ENCODE data around the gene ENPP3.
"Not testable (repeated sequence)": the region's sequence is repeated elsewhere in the genome, so short reads cannot be mapped to it uniquely, and the experiment has no call there.

The ENPP3 gene

DNA sequence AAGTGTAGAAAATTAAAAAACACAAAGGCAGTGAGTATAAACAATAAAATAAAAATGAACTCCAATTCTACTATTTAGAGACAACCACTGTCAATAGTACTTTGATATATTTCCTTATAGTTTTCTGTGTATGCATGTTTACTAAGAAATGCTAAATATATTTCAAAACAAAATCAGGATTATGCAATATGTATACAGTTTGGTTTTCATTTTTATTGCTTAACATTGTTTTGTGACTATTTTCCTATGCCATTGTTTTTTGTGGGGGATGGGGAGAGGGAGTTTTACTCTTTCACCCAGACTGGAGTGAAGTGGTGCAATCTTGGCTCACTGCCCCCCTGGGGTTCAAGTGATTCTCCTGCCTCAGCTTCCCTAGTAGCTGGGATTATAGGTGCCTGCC is 44.5 kb downstream of the ENPP3 start:
- Histone ChIP-seq H3K27me3 (ENCODE audit: low read depth) (peaks cover 11% of the 10 kb centered on the region; the same call in 1 of the 2 replicates), H3K4me3 (no peak overlapping the region), H3K36me3 (replicated peaks) (no peaks in the 10 kb centered on the region), H3K9me3 (no peaks in the 10 kb centered on the region), H3K4me1 (peaks cover 5% of the 10 kb centered on the region; the same call in 1 of the 2 replicates)
- no peak for DNase-seq (ENCODE audit: low spot score in 2 of 2)
- in situ Hi-C loops (cut with MboI; ENCODE audit: low sequenced_read_pairs) = loop anchor here (25.0 kb wide), 2 partner anchors 481 to 581 kb away; no protein-coding TSS in a partner anchor

DNA sequence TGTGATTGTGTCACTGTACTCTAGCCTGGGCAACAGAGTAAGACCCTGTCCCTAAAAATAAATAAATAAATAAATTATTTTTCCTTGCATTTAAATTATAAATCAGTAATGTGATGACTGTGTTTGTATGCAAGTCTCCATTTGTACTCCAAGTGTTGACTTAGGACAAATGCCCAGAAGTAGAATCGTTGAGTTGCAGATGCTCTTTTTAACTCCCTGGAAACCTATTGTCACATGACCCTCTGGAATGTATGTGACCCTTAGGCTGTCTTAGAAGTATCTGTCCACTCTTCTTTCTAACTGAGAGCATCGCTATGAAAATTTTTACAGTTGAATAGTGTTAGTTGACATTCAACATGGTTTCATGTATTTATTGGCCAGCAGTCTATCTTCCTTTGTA is 45.3 kb downstream of the ENPP3 start:
- in situ Hi-C loops (cut with MboI; ENCODE audit: low sequenced_read_pairs) = loop anchor here (25.0 kb wide), 2 partner anchors 480 to 580 kb away; no protein-coding TSS in a partner anchor
- Histone ChIP-seq H3K27me3 (ENCODE audit: low read depth) (peaks cover 6% of the 10 kb centered on the region; the same call in 1 of the 2 replicates), H3K9me3 (no peaks in the 10 kb centered on the region), H3K36me3 (replicated peaks) (no peaks in the 10 kb centered on the region), H3K4me1 (peaks cover 5% of the 10 kb centered on the region; the same call in 1 of the 2 replicates), H3K4me3 (no peak overlapping the region)
- DNase-seq (ENCODE audit: low spot score in 2 of 2) = no peak

DNA sequence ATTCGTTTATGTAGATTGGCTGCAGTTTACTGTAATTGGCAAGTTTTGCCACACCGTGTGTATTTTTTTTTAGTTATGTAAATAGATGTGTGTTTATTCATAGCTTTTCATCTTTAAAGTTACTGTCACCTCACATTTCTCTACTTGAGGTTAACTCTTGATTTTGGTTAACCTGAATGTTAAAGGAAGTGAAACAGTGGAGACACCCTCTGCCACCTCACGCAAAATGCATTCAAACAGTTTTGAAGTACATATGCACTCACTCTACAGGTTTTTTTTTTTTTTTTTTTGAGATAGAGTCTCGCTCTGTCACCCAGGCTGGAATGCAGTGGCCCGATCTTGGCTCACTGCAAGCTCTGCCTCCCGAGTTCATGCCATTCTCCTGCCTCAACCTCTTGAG is 46.4 kb downstream of the ENPP3 start:
- H3K36me3 ChIP-seq (replicated peaks) = no peaks in the 10 kb centered on the region
- no peak overlapping the region for H3K4me3 ChIP-seq
- no peak for DNase-seq (ENCODE audit: low spot score in 2 of 2)
- H3K27me3 ChIP-seq (ENCODE audit: low read depth) = peaks cover 6% of the 10 kb centered on the region; the same call in 1 of the 2 replicates
- in situ Hi-C loops (cut with MboI; ENCODE audit: low sequenced_read_pairs) = loop anchor here (25.0 kb wide), 2 partner anchors 479 to 579 kb away; no protein-coding TSS in a partner anchor
- H3K4me1 ChIP-seq = peaks cover 2% of the 10 kb centered on the region; the same call in 1 of the 2 replicates
- H3K9me3 ChIP-seq = no peaks in the 10 kb centered on the region

DNA sequence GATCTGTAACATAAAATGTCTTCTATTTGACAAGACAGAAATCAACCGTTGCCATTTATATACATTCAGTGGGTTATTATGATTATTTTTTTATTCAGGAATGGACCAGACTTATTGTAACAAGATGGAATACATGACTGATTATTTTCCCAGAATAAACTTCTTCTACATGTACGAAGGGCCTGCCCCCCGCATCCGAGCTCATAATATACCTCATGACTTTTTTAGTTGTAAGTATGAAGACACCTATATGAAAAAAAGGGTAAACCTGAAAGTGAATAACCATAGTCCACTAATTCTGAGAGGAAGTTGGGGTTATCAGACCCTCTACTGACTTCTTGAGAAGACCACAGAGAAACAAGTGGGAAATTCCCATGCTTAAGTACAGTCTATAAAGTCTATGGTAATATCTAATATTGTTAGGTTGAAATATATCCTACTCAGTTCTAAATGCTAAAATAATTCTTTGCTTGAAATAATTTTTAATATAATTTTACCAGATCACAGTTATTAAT is 48.2 kb downstream of the ENPP3 start:
- Histone ChIP-seq H3K9me3 (no peaks in the 10 kb centered on the region), H3K4me3 (no peak overlapping the region), H3K27me3 (ENCODE audit: low read depth) (peaks cover 4% of the 10 kb centered on the region; the same call in 1 of the 2 replicates), H3K4me1 (no peaks in the 10 kb centered on the region), H3K36me3 (replicated peaks) (no peaks in the 10 kb centered on the region)
- in situ Hi-C loops (cut with MboI; ENCODE audit: low sequenced_read_pairs) = loop anchor here (25.0 kb wide), 2 partner anchors 477 to 577 kb away; no protein-coding TSS in a partner anchor
- no peak for DNase-seq (ENCODE audit: low spot score in 2 of 2)

DNA sequence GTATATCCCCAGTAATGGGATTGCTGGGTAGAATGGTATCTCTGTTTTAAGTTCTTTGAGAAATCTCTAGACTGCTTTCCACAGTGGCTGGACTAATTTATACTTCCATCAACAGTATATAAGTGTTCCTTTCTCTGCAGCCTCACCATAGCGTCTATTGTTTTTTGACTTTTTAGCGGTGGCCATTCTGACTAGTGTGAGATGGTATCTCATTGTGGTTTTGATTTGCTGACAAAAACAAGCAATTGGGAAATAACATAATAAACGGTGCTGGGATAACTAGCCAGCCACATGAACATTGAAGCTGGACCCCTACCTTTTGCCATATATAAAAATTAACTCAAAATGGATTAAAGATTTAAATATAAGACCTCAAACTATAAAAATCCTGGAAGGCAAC is 49.9 kb downstream of the ENPP3 start:
- Histone ChIP-seq H3K36me3 (replicated peaks) (no peaks in the 10 kb centered on the region), H3K4me1 (no peaks in the 10 kb centered on the region), H3K27me3 (ENCODE audit: low read depth) (no peaks in the 10 kb centered on the region), H3K4me3 (no peak overlapping the region), H3K9me3 (no peaks in the 10 kb centered on the region)
- no peak for DNase-seq (ENCODE audit: low spot score in 2 of 2)
- in situ Hi-C loops (cut with MboI; ENCODE audit: low sequenced_read_pairs) = loop anchor here (25.0 kb wide), 2 partner anchors 475 to 575 kb away; no protein-coding TSS in a partner anchor

DNA sequence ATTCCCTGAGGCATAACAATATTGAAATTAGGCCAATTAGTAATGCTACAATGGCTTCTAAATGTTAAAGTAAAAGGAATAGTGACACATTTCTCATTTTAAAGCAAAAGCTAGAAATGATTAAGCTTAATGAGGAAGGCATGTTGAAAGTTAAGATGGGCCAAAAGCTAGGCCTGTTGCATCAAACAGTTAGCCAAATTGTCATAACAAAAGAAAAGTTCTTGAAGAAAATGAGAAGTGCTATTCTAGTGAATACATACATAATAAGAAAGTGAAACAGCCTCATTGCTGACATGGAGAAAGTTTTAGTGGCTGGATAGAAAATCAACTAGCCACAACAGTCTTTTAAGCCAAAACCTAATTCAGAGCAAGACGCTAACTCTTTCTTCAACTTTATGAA is 51.2 kb downstream of the ENPP3 start:
- H3K4me1 ChIP-seq = no peaks in the 10 kb centered on the region
- H3K36me3 ChIP-seq (replicated peaks) = no peaks in the 10 kb centered on the region
- no peak overlapping the region for H3K4me3 ChIP-seq
- DNase-seq (ENCODE audit: low spot score in 2 of 2) = no peak
- no peaks in the 10 kb centered on the region for H3K9me3 ChIP-seq
- in situ Hi-C loops (cut with MboI; ENCODE audit: low sequenced_read_pairs) = loop anchor here (25.0 kb wide), 2 partner anchors 474 to 574 kb away; no protein-coding TSS in a partner anchor
- H3K27me3 ChIP-seq (ENCODE audit: low read depth) = no peaks in the 10 kb centered on the region

DNA sequence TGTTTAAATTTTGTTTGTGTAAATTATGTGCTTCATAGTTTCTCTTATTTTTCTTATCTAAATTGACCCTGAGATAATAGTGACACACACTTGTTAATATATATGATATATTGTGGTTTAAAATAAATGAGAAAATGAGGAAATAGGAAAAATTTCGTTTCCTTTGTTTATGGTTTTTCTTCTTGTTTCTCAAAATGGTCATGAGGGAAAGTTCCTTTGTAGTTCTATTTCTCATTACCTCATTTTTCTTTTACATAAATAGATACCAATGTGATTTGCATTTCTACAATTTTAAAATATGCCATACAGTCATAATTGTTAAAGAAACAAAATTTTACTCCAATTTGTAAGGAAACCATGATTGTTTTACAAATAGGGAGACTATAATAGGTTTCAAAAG is 54.9 kb downstream of the ENPP3 start:
- Histone ChIP-seq H3K4me1 (no peaks in the 10 kb centered on the region), H3K4me3 (no peak overlapping the region)

DNA sequence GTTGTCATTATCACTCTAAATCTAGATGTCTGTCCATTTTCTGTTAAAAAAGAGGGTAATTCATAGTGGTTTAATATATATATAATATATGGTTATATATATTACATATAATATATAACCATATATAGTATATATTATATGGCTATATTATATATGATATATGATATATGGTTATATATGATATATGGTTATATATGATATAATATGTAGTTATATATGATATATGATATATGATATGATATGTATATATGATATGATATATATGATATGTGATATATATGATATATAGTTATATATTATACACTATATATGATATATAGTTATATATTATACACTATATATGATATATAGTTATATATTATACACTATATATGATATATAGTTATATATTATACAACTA is 55.5 kb downstream of the ENPP3 start:
- Histone ChIP-seq H3K4me1 (no peaks in the 10 kb centered on the region), H3K4me3 (no peak overlapping the region), H3K27me3 (ENCODE audit: low read depth) (no peaks in the 10 kb centered on the region), H3K9me3 (no peaks in the 10 kb centered on the region), H3K36me3 (replicated peaks) (no peaks in the 10 kb centered on the region)
- DNase-seq (ENCODE audit: low spot score in 2 of 2) = no peak
- in situ Hi-C loops (cut with MboI; ENCODE audit: low sequenced_read_pairs) = loop anchor here (25.0 kb wide), 2 partner anchors 470 to 570 kb away; no protein-coding TSS in a partner anchor

More for the DNA sequence above, 54.9 kb downstream of the ENPP3 start:
- in situ Hi-C loops (cut with MboI; ENCODE audit: low sequenced_read_pairs) = loop anchor here (25.0 kb wide), 2 partner anchors 470 to 570 kb away; no protein-coding TSS in a partner anchor
- no peaks in the 10 kb centered on the region for H3K9me3 ChIP-seq
- no peaks in the 10 kb centered on the region for H3K27me3 ChIP-seq (ENCODE audit: low read depth)
- DNase-seq (ENCODE audit: low spot score in 2 of 2) = no peak
- no peaks in the 10 kb centered on the region for H3K36me3 ChIP-seq (replicated peaks)

DNA sequence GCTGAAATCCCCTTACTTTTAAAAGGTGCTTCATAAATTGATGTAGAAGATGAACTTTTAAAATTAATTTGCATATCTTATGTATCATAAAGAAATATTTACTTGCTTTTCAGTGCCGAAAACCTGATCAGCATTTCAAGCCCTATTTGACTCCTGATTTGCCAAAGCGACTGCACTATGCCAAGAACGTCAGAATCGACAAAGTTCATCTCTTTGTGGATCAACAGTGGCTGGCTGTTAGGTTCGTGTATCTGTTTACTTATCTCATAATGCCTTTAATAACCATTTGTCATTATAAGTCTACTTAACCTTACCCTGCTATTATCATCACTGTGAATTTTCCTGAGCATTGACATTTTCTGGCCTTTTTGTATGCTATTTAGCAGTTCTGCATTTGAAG is 56.3 kb downstream of the ENPP3 start:
- H3K4me3 ChIP-seq = no peak overlapping the region
- no peaks in the 10 kb centered on the region for H3K9me3 ChIP-seq
- no peak for DNase-seq (ENCODE audit: low spot score in 2 of 2)
- H3K36me3 ChIP-seq (replicated peaks) = no peaks in the 10 kb centered on the region
- in situ Hi-C loops (cut with MboI; ENCODE audit: low sequenced_read_pairs) = loop anchor here (25.0 kb wide), 2 partner anchors 469 to 569 kb away; no protein-coding TSS in a partner anchor
- no peaks in the 10 kb centered on the region for H3K4me1 ChIP-seq
- no peaks in the 10 kb centered on the region for H3K27me3 ChIP-seq (ENCODE audit: low read depth)

DNA sequence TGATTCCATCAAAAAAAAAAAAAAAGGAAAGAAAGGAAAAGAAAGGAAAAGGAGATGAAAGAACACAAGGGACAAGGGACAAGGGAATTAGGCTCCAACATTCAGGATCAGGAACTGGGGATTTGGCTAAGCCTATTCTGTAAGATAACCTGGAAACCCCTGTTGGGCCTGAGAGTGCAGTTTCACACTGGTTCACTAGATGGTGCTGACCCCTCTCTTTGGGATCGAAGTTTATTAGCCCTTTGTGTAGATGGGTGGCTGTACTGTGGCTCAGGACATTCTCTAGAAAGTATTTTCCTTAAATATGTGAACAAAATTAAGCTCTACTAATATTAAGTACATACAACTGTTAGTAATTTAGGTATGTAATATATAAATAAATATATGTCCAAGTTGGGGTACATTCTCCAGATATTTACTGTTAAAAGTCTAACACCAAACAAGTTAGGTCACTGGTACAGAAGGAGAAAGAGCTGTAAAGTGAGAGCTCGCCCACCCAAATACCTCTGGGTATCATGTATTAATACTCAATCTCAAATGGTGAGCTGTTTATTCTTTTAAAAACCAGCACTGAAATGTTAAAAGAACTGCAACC is 57.8 kb downstream of the ENPP3 start:
- no peaks in the 10 kb centered on the region for H3K4me1 ChIP-seq
- no peaks in the 10 kb centered on the region for H3K9me3 ChIP-seq
- DNase-seq (ENCODE audit: low spot score in 2 of 2) = peak; percentile 59 to 70
- in situ Hi-C loops (cut with MboI; ENCODE audit: low sequenced_read_pairs) = loop anchor here (5.0 to 25.0 kb wide), 3 partner anchors 222 to 567 kb away; no protein-coding TSS in a partner anchor
- no peaks in the 10 kb centered on the region for H3K27me3 ChIP-seq (ENCODE audit: low read depth)
- no peak overlapping the region for H3K4me3 ChIP-seq
- H3K36me3 ChIP-seq (replicated peaks) = no peaks in the 10 kb centered on the region

DNA sequence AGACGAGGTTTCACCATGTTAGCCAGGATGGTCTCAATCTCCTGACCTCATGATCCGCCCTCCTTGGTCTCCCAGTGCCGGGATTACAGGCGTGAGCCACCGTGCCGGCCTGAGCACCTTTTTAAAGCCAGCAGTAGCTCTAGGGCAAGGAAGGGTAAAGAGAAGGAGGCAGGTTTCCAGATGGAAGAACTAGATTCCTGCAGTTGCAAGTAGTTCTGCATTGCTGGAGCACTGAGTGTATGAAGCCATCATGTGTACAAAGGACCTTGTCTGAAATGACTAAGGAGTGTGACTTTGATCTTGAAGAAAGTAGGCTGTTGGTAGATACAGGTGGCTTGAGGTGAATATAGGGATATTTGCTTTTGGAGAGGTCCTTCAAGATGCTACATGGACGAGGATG is 59.9 kb downstream of the ENPP3 start:
- DNase-seq (ENCODE audit: low spot score in 2 of 2) = no peak
- Histone ChIP-seq H3K27me3 (ENCODE audit: low read depth) (no peaks in the 10 kb centered on the region), H3K36me3 (replicated peaks) (no peaks in the 10 kb centered on the region), H3K4me3 (no peak overlapping the region), H3K9me3 (no peaks in the 10 kb centered on the region), H3K4me1 (no peaks in the 10 kb centered on the region)
- in situ Hi-C loops (cut with MboI; ENCODE audit: low sequenced_read_pairs) = loop anchor here (5.0 to 25.0 kb wide), 3 partner anchors 220 to 565 kb away; no protein-coding TSS in a partner anchor

DNA sequence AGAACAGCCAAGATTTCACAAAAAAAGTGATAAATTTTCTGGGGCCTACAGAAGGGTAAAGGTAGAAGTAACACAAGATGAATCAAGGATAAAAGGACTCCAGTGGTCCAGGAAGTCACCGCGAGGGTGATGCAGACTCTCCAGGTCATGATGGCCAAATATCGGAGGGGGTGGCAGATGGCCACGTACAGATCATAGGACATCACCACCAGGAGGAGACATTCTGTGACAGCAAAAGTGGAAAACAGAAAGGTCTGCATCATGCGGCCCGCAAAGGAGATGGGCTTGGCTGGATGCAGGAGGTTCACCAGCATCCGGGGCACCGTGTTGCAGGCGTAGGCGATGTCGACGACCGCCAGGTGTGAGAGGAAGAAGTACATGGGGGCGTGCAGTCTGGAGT is 63.7 kb downstream of the ENPP3 start:
- DNase-seq (ENCODE audit: low spot score in 2 of 2); H3K9me3 ChIP-seq; in situ Hi-C loops (cut with MboI; ENCODE audit: low sequenced_read_pairs); H3K36me3 ChIP-seq (replicated peaks); H3K27me3 ChIP-seq (ENCODE audit: low read depth); H3K4me1 ChIP-seq; H3K4me3 ChIP-seq: not testable (repeated sequence)

DNA sequence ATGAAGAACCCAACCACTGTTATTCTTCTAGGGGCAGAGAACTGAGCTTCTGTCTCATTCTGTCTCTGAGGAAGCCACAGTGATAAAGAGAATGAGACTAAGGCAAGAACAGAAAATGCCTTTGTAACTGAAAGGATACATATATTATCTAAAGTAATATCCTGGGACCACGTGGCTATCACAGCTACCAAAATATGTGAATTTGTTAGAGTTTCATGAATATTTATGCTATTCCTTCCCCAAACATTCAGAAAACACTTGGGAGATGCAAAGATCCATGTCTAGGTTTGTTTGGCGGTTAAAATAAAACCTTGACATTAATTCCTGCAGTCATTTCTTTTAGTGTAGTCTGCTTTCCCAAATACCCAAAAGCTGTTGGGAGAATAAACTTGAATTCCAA is 66.8 kb downstream of the ENPP3 start:
- DNase-seq (ENCODE audit: low spot score in 2 of 2); in situ Hi-C loops (cut with MboI; ENCODE audit: low sequenced_read_pairs); H3K9me3 ChIP-seq: not testable (repeated sequence)

DNA sequence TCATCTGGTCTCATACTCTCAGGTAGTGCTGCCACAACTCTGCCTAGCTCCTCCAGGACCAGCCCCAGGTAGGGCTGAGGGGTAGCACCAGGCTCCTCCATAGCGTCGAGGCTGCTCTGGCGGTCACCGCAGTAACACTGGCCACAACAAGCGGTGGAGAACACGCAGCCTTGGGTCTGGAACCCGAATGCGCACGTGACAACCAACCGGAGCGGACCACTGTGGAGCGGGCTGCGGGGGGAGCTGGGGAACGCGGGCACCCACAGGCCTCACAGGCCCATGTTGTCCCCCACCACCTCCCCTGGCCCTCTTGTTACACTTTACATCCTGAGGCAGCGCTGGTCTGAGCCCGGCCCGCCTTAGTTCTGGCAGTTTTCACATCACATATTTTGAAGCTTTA is 73.8 kb downstream of the ENPP3 start, which contains the start of gene CTAGE9:
Gene CTAGE9, minus strand, starts transcription at position 101 of the 400 bp plus-strand sequence. Its CDS starts 0 bp downstream, at position 101.
- DNase-seq (ENCODE audit: low spot score in 2 of 2); H3K4me1 ChIP-seq; H3K27me3 ChIP-seq (ENCODE audit: low read depth); H3K36me3 ChIP-seq (replicated peaks); in situ Hi-C loops (cut with MboI; ENCODE audit: low sequenced_read_pairs); H3K4me3 ChIP-seq; H3K9me3 ChIP-seq: not testable (repeated sequence)

More for the DNA sequence above, 66.8 kb downstream of the ENPP3 start:
- H3K36me3 ChIP-seq (replicated peaks); H3K4me3 ChIP-seq; H3K27me3 ChIP-seq (ENCODE audit: low read depth); H3K4me1 ChIP-seq: not testable (repeated sequence)

Measured in HAP-1 (cell line).